D721Med (cell line): Measurements from ENCODE around the gene OTOF.

Source experiments
- DNase-seq: peaks from one replicate; pipeline ENCODE4 v3.0.0; 2011; ENCODE audit warnings: low spot score; ENCODE audit not compliant: insufficient read length
- FAIRE-seq: peaks from 2 replicates; lab custom pipeline; 2011; peaks lifted over from hg19 to GRCh38; lab: Jason Lieb, UNC
- TF ChIP-seq, protein P1 (sequence below): IDR thresholded peaks from 2 replicates; pipeline ENCODE4 v1.5.1; 2012; ENCODE audit warnings: mild to moderate bottlenecking, control low read depth; ENCODE audit not compliant: insufficient read depth; ENCODE audit errors: missing control alignments

OTOF gene

GRCh38 chr2:26424221-26424620 is 53.7 kb downstream of the OTOF start:
- TF ChIP-seq, protein P1, sequence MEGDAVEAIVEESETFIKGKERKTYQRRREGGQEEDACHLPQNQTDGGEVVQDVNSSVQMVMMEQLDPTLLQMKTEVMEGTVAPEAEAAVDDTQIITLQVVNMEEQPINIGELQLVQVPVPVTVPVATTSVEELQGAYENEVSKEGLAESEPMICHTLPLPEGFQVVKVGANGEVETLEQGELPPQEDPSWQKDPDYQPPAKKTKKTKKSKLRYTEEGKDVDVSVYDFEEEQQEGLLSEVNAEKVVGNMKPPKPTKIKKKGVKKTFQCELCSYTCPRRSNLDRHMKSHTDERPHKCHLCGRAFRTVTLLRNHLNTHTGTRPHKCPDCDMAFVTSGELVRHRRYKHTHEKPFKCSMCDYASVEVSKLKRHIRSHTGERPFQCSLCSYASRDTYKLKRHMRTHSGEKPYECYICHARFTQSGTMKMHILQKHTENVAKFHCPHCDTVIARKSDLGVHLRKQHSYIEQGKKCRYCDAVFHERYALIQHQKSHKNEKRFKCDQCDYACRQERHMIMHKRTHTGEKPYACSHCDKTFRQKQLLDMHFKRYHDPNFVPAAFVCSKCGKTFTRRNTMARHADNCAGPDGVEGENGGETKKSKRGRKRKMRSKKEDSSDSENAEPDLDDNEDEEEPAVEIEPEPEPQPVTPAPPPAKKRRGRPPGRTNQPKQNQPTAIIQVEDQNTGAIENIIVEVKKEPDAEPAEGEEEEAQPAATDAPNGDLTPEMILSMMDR: no peak
- FAIRE-seq (no peak), DNase-seq (no peak)

- TF ChIP-seq, protein P1: no peak
- DNase-seq (no peak), FAIRE-seq (no peak)
Observed at GRCh38 chr2:26423750-26424149, 54.2 kb downstream of the OTOF start.

DNA sequence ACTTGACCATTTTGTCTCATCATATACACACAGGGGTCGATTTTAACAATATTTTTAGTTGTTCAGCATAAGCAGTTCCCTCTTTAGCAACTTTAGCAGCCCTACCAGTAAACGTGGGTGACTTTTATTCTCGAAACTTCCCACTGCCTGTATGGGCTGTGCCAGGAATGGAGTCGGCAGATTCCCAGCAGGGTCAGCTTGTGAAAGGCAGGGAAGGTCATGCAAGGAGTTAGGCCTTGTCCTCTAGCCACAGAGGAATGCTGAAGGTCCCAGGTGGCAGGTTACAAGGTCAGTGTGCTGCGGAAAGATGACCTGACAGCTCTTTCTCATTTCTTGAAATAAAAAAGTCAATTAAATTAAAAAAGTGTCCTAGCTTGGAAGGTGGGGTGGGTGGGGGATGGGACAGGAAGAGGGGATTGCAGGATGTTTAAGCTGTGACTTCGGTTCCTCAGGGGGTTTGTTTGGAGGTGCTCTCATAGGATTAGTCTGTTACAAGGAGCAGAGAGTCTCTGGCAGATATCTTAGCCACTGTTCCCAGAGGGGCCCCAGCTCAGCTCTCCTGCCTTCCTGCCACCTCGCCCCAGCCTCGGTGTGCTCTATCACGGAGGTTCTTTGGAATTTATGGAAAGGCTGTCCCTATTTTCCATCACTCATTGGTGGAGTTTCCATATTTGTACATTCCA is 54.8 kb downstream of the OTOF start:
- FAIRE-seq: no peak
- DNase-seq: no peak
- TF ChIP-seq, protein P1: no peak

DNA sequence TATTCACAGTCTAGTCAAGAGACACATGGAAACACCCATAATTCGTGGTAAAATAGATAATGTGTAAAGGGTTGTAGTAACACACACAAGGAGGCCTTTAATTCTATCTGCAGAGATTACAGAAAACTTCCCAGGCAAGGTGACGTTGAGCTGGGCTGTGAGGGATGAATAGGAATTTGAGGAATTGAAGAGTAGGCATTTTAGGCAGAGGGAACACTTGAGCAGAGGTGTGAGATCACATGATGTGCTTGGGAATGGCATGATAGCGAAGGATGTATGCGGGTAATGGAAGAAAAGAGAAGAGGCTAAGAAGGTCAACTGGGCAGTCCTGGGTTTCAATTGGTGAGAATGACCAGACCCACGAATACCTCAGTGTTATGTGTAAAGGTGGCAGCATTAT is 56.0 kb downstream of the OTOF start:
- FAIRE-seq (no peak), DNase-seq (no peak)
- TF ChIP-seq, protein P1: no peak

- TF ChIP-seq, protein P1: no peak
- DNase-seq (no peak), FAIRE-seq (no peak)
Observed at GRCh38 chr2:26414311-26414710, 63.6 kb downstream of the OTOF start.

- FAIRE-seq: no peak
- TF ChIP-seq, protein P1: no peak
- DNase-seq: no peak
Observed at GRCh38 chr2:26412091-26412673, 65.7 kb downstream of the OTOF start.

- DNase-seq: no peak
- FAIRE-seq: no peak
- TF ChIP-seq, protein P1: no peak
Observed at GRCh38 chr2:26411419-26411818, 66.5 kb downstream of the OTOF start.
